Right renal cortex interstitium (tissue), 3 donors: ENCODE results near the gene ODAD2. TPM values are rescaled to one million over a fixed set of nuclear protein-coding genes. Genes with fewer than 3 reads are reported as not detected.
"Not testable (repeated sequence)": the region's sequence is repeated elsewhere in the genome, so short reads cannot be mapped to it uniquely, and the experiment has no call there.

Experiments used
- DNase-seq, 3 donors: peaks; one replicate each; pipeline ENCODE4 v3.0.0-alpha.2; 2013; ENCODE audit warnings: low read depth in 3 of 3, low spot score in 2 of 3
- polyA plus RNA-seq, 3 donors: library from polyadenylated mRNA; unstranded; fragments of 120-200 nt; gene quantifications; one replicate each; pipeline ENCODE4 v1.2.1, GENCODE V29; 2013; ENCODE audit not compliant: insufficient read length in 3 of 3

The ODAD2 gene
- polyA plus RNA-seq, 3 donors: 1.2 to 1.5 (median 1.4) TPM

GRCh38 chr10:27981744-27982143 lies 17.1 kb downstream of the ODAD2 start:
- DNase-seq: no peak

- DNase-seq: not testable (repeated sequence)
These were observed 28.1 kb downstream of the ODAD2 start for GRCh38 chr10:27970795-27971194.

- not testable (repeated sequence) for DNase-seq
These were observed 28.9 kb downstream of the ODAD2 start for GRCh38 chr10:27969931-27970330.

- DNase-seq: no peak
These were observed 39.7 kb downstream of the ODAD2 start for GRCh38 chr10:27959093-27959715.

GRCh38 chr10:27958383-27958782 lies 40.5 kb downstream of the ODAD2 start:
- not testable (repeated sequence) for DNase-seq

GRCh38 chr10:27950242-27950564 lies 48.7 kb downstream of the ODAD2 start:
- DNase-seq: no peak

GRCh38 chr10:27949528-27950241 lies 49.2 kb downstream of the ODAD2 start:
- DNase-seq: no peak

- no peak for DNase-seq
These were observed 50.7 kb downstream of the ODAD2 start for GRCh38 chr10:27948186-27948585.

- no peak for DNase-seq
These were observed 51.3 kb downstream of the ODAD2 start for GRCh38 chr10:27947540-27947939.

GRCh38 chr10:27944005-27944404 lies 54.9 kb downstream of the ODAD2 start:
- no peak for DNase-seq

- no peak for DNase-seq
These were observed 84.0 kb downstream of the ODAD2 start for GRCh38 chr10:27914888-27915287.

- no peak for DNase-seq
These were observed 86.6 kb downstream of the ODAD2 start for GRCh38 chr10:27912231-27912630.

GRCh38 chr10:27911539-27911938 lies 87.3 kb downstream of the ODAD2 start:
- DNase-seq: no peak

GRCh38 chr10:27911011-27911410 lies 87.9 kb downstream of the ODAD2 start:
- no peak for DNase-seq

- no peak for DNase-seq
These were observed 90.6 kb downstream of the ODAD2 start for GRCh38 chr10:27908231-27908630.

- DNase-seq: not testable (repeated sequence)
These were observed 99.4 kb downstream of the ODAD2 start for GRCh38 chr10:27899485-27899884.

GRCh38 chr10:27899058-27899457 lies 99.8 kb downstream of the ODAD2 start:
- no peak for DNase-seq

- no peak for DNase-seq
These were observed 105.4 kb downstream of the ODAD2 start for GRCh38 chr10:27893358-27893954.

- DNase-seq: no peak
These were observed 107.9 kb downstream of the ODAD2 start for GRCh38 chr10:27890971-27891370.

GRCh38 chr10:27889518-27889917 lies 109.4 kb downstream of the ODAD2 start:
- no peak for DNase-seq

- no peak for DNase-seq
These were observed 114.7 kb downstream of the ODAD2 start for GRCh38 chr10:27884185-27884641.

- DNase-seq: no peak
These were observed 120.6 kb downstream of the ODAD2 start for GRCh38 chr10:27878281-27878680.
